ENCODE measurements around the gene GSTK1.
A peak's percentile ranks its signal among the peaks of the same experiment; 100 is the strongest.

The GSTK1 gene

GRCh38 chr7:143300959-143301935 is 38.0 kb downstream of the GSTK1 start:
- DNase-seq: no peak

GRCh38 chr7:143303733-143304132 is 40.5 kb downstream of the GSTK1 start:
- no peak for DNase-seq

- DNase-seq: no peak
Observed at GRCh38 chr7:143304938-143305337, 41.7 kb downstream of the GSTK1 start.

- peak; percentile 7 for DNase-seq
Observed at GRCh38 chr7:143305423-143306070, 42.3 kb downstream of the GSTK1 start.

- DNase-seq: no peak
Observed at GRCh38 chr7:143308632-143309031, 45.4 kb downstream of the GSTK1 start.

- no peak for DNase-seq
Observed at GRCh38 chr7:143314127-143314526, 50.9 kb downstream of the GSTK1 start.

- no peak for DNase-seq
Observed at GRCh38 chr7:143315776-143316175, 52.5 kb downstream of the GSTK1 start, which contains the start of gene CLCN1. TSS of gene CLCN1 (plus strand) at chr7:143316111. CDS start at chr7:143316213, 102 bp downstream.

GRCh38 chr7:143316492-143316891 is 53.3 kb downstream of the GSTK1 start:
- DNase-seq: no peak

GRCh38 chr7:143318661-143319060 is 55.4 kb downstream of the GSTK1 start:
- no peak for DNase-seq
